ENCODE measurements around the gene SNAPIN. TPM values are rescaled to one million over a fixed set of nuclear protein-coding genes. Genes with fewer than 3 reads are reported as not detected.
"Not testable (repeated sequence)": the region's sequence is repeated elsewhere in the genome, so short reads cannot be mapped to it uniquely, and the experiment has no call there.

Gene SNAPIN
- total RNA-seq, 1 donor from 2014 or later, result 61.7 TPM

GRCh38 chr1:153626904-153627714 lies 31.4 kb upstream of the SNAPIN start, which contains the start of gene S100A13:
TSS of gene S100A13 (minus strand) at chr1:153627505. CDS start at chr1:153626472, 1,033 bp downstream.
- peak; percentile 84 for DNase-seq (ENCODE audit: low read depth, low spot score)

- no peak for DNase-seq (ENCODE audit: low read depth, low spot score)
Observed at GRCh38 chr1:153627715-153628626, 30.5 kb upstream of the SNAPIN start, which contains the start of gene S100A1. TSS of gene S100A1 (plus strand) at chr1:153628434. CDS start at chr1:153630522, 2,088 bp downstream.

- DNase-seq (ENCODE audit: low read depth, low spot score), result no peak
Observed at GRCh38 chr1:153628638-153629342, 29.7 kb upstream of the SNAPIN start.

GRCh38 chr1:153629343-153629665 lies 29.2 kb upstream of the SNAPIN start:
- no peak for DNase-seq (ENCODE audit: low read depth, low spot score)

- DNase-seq (ENCODE audit: low read depth, low spot score), result no peak
Observed at GRCh38 chr1:153629971-153630370, 28.5 kb upstream of the SNAPIN start.

GRCh38 chr1:153630384-153630783 lies 28.1 kb upstream of the SNAPIN start:
- DNase-seq (ENCODE audit: low read depth, low spot score), result no peak

GRCh38 chr1:153631047-153632022 lies 27.2 kb upstream of the SNAPIN start:
- no peak for DNase-seq (ENCODE audit: low read depth, low spot score)

- DNase-seq (ENCODE audit: low read depth, low spot score), result no peak
Observed at GRCh38 chr1:153633161-153633753, 25.2 kb upstream of the SNAPIN start.

- DNase-seq (ENCODE audit: low read depth, low spot score), result peak; percentile 96
Observed at GRCh38 chr1:153633754-153634665, 24.5 kb upstream of the SNAPIN start, which contains the start of gene CHTOP. TSS of gene CHTOP (plus strand) at chr1:153634066. CDS start at chr1:153636589, 2,523 bp downstream.

- no peak for DNase-seq (ENCODE audit: low read depth, low spot score)
Observed at GRCh38 chr1:153635872-153636271, 22.6 kb upstream of the SNAPIN start.

- DNase-seq (ENCODE audit: low read depth, low spot score), result no peak
Observed at GRCh38 chr1:153636312-153636711, 22.2 kb upstream of the SNAPIN start.

GRCh38 chr1:153638261-153638660 lies 20.2 kb upstream of the SNAPIN start:
- DNase-seq (ENCODE audit: low read depth, low spot score), result no peak

GRCh38 chr1:153639280-153639679 lies 19.2 kb upstream of the SNAPIN start:
- DNase-seq (ENCODE audit: low read depth, low spot score), result no peak

GRCh38 chr1:153640213-153640612 lies 18.3 kb upstream of the SNAPIN start:
- DNase-seq (ENCODE audit: low read depth, low spot score), result not testable (repeated sequence)

- DNase-seq (ENCODE audit: low read depth, low spot score), result no peak
Observed at GRCh38 chr1:153640861-153641260, 17.6 kb upstream of the SNAPIN start.

GRCh38 chr1:153642161-153642560 lies 16.3 kb upstream of the SNAPIN start:
- no peak for DNase-seq (ENCODE audit: low read depth, low spot score)

- no peak for DNase-seq (ENCODE audit: low read depth, low spot score)
Observed at GRCh38 chr1:153643100-153643499, 15.4 kb upstream of the SNAPIN start.

- no peak for DNase-seq (ENCODE audit: low read depth, low spot score)
Observed at GRCh38 chr1:153643816-153644215, 14.7 kb upstream of the SNAPIN start.
